Measurements from ENCODE around the gene GNB2. TPM values are rescaled to one million over a fixed set of nuclear protein-coding genes. Genes with fewer than 3 reads are reported as not detected.

GNB2 gene
- total and polyA plus RNA-seq, 2 of the 13 experiments (the other 11 are each of a cell fraction or from before 2014, with no cell fraction given), result 48.3 to 67.1 TPM

- TF ChIP-seq PRDM15 (CRISPR knock-in tag; IDR thresholded peaks at IDR 0.05) (no peak), NCOA2 (CRISPR knock-in tag; IDR thresholded peaks at IDR 0.05) (no peak), KMT2B (CRISPR knock-in tag; IDR thresholded peaks at IDR 0.05) (no peak), ZNF17 (CRISPR knock-in tag; IDR thresholded peaks at IDR 0.05) (no peak), PHF20 (CRISPR knock-in tag; IDR thresholded peaks at IDR 0.05) (peak; percentile 30; the same call in 1 of the 2 replicates), RBM22 (optimal IDR thresholded peaks at IDR 0.05; ENCODE audit: low read length) (no peak), ZNF691 (CRISPR knock-in tag; IDR thresholded peaks at IDR 0.05; ENCODE audit: borderline replicate concordance, low read depth) (0 out of 2 replicates have a peak, but pooled peaks have one; percentile 21), BHLHE40 (IDR thresholded peaks at IDR 0.05; ENCODE audit: low read length) (peak; percentile 86), HDAC1 (CRISPR knock-in tag; IDR thresholded peaks at IDR 0.05) (peak; percentile 34; the same call in 1 of the 2 replicates), GATAD2A (CRISPR knock-in tag; IDR thresholded peaks at IDR 0.05) (0 out of 2 replicates have a peak, but pooled peaks have one; percentile 15), ZNF547 (CRISPR knock-in tag; IDR thresholded peaks at IDR 0.05) (no peak), HOXA5 (CRISPR knock-in tag; IDR thresholded peaks at IDR 0.05) (no peak), ZNF10 (CRISPR knock-in tag; IDR thresholded peaks at IDR 0.05; ENCODE audit: borderline replicate concordance, low read depth) (no peak), ZHX2 (IDR thresholded peaks at IDR 0.05; ENCODE audit: low read depth) (no peak), ZHX2 (CRISPR knock-in tag; IDR thresholded peaks at IDR 0.05; ENCODE audit: borderline replicate concordance) (no peak), CSRNP1 (CRISPR knock-in tag; IDR thresholded peaks at IDR 0.05) (no peak), MXD3 (CRISPR knock-in tag; IDR thresholded peaks at IDR 0.05) (peak; percentile 31; the same call in 1 of the 2 replicates)
These were observed 20.7 kb downstream of the GNB2 start, which contains the start of gene GIGYF1 (continued) for GRCh38 chr7:100694098-100694745.
